LNCaP clone FGC (cell line): ENCODE results near the gene TC2N.
"Not testable (repeated sequence)": the region's sequence is repeated elsewhere in the genome, so short reads cannot be mapped to it uniquely, and the experiment has no call there.

Experiments used
- DNase-seq: peaks from one replicate; pipeline ENCODE4 v3.0.0-alpha.2; 2011; ENCODE audit warnings: low read depth
- H3K4me3 ChIP-seq: 2 replicates; pipeline ENCODE4 v1.5.1; 2011; ENCODE audit warnings: mild to moderate bottlenecking, low read depth, low read length, control low read depth
- CTCF ChIP-seq: IDR thresholded peaks from 2 replicates; pipeline ENCODE4 v1.5.1; 2012; ENCODE audit warnings: mild to moderate bottlenecking; ENCODE audit not compliant: control insufficient read depth, insufficient read depth; ENCODE audit errors: extremely low read depth

Gene TC2N

DNA sequence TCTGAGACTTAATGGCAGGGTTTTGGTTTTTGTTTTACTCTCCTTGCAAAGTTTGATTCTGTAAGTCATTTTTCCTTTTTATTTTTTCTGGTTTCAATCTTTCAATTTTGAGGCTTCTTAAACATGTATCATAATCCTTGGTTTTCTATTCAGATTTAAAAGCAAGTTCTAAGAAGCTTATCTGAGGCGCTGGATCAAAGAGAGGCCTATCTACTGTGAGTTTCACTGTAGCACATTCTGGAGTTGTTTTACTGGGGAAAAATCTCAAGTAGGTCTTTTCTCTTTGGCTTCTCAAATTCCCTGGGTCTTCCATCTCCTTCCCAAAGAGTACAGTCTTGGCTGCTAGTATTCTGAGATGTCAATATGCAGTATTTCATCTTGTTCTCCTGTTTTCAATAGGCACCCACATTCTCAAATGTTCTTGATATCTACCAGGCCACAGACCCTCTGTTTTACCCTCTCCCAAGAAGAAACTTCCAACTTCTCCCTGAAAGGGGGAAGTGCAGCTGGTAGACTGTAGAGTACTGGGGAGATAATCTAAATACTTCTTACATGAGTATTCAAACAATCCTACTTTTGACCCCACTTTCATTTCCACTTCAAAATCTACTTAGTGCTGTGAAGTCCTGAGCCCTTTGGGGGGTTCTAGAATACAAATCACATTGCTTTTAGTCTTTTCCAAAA is 124.6 kb downstream of the TC2N start:
- TF ChIP-seq CTCF, result no peak
- DNase-seq, result no peak
- H3K4me3 ChIP-seq, result no peak overlapping the region

DNA sequence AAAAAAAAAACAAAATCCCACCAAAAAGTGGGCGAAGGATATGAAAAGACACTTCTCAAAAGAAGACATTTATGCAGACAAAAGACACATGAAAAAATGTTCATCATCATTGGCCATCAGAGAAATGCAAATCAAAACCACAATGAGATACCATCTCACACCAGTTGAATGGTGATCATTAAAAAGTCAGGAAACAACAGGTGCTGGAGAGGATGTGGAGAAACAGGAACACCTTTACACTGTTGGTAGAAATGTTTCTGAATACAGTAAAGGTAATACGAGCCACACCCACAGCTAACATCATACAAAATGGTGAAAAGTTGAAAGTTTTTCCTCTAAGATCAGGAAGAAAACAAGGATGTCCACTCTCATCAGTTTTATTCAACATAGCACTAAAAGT is 127.5 kb downstream of the TC2N start:
- not testable (repeated sequence) for H3K4me3 ChIP-seq, DNase-seq

DNA sequence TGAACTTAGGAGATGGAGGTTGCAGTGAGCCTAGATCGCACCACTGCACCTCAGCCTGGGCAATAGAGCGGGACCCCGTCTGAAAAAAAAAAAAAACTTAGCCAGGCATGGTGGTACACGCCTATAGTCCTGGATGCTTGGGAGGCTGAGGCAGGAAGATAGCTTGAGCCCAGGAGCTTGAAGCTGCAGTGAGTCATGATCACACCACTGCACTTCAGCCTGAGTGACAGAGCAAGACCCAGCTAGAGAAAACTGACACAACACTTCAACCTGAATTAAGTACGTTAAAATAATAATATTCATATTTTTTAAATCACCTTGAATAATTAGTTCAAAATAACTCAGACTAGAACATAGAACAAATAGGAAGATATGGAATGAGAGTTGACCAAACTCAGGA is 129.7 kb downstream of the TC2N start:
- H3K4me3 ChIP-seq, result no peak overlapping the region
- TF ChIP-seq CTCF, result no peak
- DNase-seq, result no peak

DNA sequence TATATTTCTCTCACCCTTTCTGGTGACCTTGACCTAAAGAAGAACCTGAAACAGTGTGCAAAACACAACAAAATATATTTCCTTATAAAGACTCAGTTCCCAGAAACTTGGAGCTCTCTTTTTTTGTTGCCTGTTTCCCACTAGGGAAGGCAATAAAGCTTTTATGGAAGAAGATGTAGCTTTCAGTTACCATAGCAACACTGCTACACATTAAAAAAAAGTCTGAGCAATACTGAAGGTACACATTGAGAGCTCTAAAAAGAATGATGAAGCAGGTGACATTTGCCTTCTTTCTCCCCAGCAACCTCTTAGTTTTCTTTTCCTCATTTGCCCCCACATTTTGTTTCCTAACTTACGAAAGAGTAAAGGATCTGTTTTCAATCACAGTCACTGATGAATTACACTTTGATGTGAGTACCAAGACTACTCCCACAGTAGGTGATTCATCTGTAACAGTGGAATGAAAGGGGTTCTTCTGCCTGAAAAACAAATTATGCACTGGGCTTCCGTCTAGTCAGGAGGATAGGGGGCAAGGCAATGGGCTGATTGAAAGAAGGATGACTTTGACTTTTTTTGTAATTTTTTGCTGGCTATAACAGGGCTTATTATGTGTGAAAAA is 134.4 kb downstream of the TC2N start:
- TF ChIP-seq CTCF, result no peak
- no peak for DNase-seq
- H3K4me3 ChIP-seq, result no peak overlapping the region

GRCh38 chr14:91732439-91732838 is 134.9 kb downstream of the TC2N start:
- no peak for TF ChIP-seq CTCF
- H3K4me3 ChIP-seq, result no peak overlapping the region
- no peak for DNase-seq

GRCh38 chr14:91731986-91732385 is 135.3 kb downstream of the TC2N start, which contains the start of gene CATSPERB:
Gene CATSPERB (minus strand): TSS chr14:91732086. CDS start chr14:91729479, 2,607 bp downstream.
- H3K4me3 ChIP-seq, result no peak within 1 kb of the TSS
- no peak for TF ChIP-seq CTCF
- DNase-seq, result no peak

- no peak for TF ChIP-seq CTCF
- H3K4me3 ChIP-seq, result no peak overlapping the region
- no peak for DNase-seq
Measured at GRCh38 chr14:91731018-91731417, 136.3 kb downstream of the TC2N start.
